ENCODE data around the gene SLC38A10. TPM values are rescaled to one million over a fixed set of nuclear protein-coding genes. Genes with fewer than 3 reads are reported as not detected.
A peak's percentile ranks its signal among the peaks of the same experiment; 100 is the strongest.

Gene SLC38A10
- total RNA-seq, 1 experiment from 2014 or later = 109 TPM

- BruUV-seq (replicated peaks) = no TSS peak
- no peaks in the 10 kb centered on the region for H3K4me1 ChIP-seq (ENCODE audit: control insufficient read depth in 1 of 2, insufficient read depth in 2 of 2, low read length in 2 of 2)
- intact Hi-C loops (cut with micrococcal nuclease) = no loop called here
- RAD21 ChIA-PET (ENCODE audit: low non-redundant PET in 1 of 2, low total read pairs in 2 of 2, uncharacterized antibody in 2 of 2, unreplicated experiment in 2 of 2) = no interaction called here
- H3K79me2 ChIP-seq (ENCODE audit: insufficient read depth, low read length) = peaks cover 9% of the 10 kb centered on the region; the same call in 1 of the 2 replicates
- no peak overlapping the region for H3K4me3 ChIP-seq (replicated peaks in 1 of 2; ENCODE audit: low read depth in 1 of 2, low read length in 2 of 2)
- DNase-seq (ENCODE audit: low read depth, low spot score) (no peak), ATAC-seq (peak; percentile 57)
- H3K27ac ChIP-seq (ENCODE audit: low read depth, low read length) = no peak overlapping the region
- no peak overlapping the region for H2AFZ ChIP-seq (ENCODE audit: low read depth, low read length, poor library complexity, severe bottlenecking)
- peaks cover 35 to 36% of the 10 kb centered on the region in 2 experiments; a peak in 3 of 4 replicates for H3K36me3 ChIP-seq (ENCODE audit: control insufficient read depth in 1 of 2, insufficient read depth in 2 of 2, low read length in 2 of 2)
- peaks cover 0 to 4% of the 10 kb centered on the region in 2 experiments; a peak in 1 of 4 replicates for H3K9me3 ChIP-seq (ENCODE audit: control insufficient read depth in 1 of 2, insufficient read depth in 1 of 2, low read depth in 1 of 2, low read length in 2 of 2)
- no peaks in the 10 kb centered on the region for H3K27me3 ChIP-seq (ENCODE audit: insufficient read depth, low read length)
- no peak for TF ChIP-seq FOSL1 (IDR thresholded peaks at IDR 0.05; ENCODE audit: low read depth)
- TF ChIP-seq RAD21 (IDR thresholded peaks at IDR 0.05; ENCODE audit: low read depth) = peak; percentile 26
- TF ChIP-seq CTCF (IDR thresholded peaks at IDR 0.05 in 2 of 3, conservative IDR thresholded peaks at IDR 0.05 in 1 of 3; ENCODE audit: borderline replicate concordance in 1 of 3, insufficient read depth in 1 of 3, low read depth in 2 of 3, low read length in 2 of 3) = peak in 2 of 3 experiments; percentile 36 to 37; a peak in 4 of 6 replicates
- CTCF ChIA-PET = interaction anchor here (1.2 to 3.0 kb wide), 2 partner anchors 217 to 229 kb away, joined by 5 to 17 read pairs; no protein-coding TSS in a partner anchor
- no peak overlapping the region for H3K4me2 ChIP-seq (ENCODE audit: low read length)
- no peaks in the 10 kb centered on the region for H4K20me1 ChIP-seq (ENCODE audit: insufficient read depth)
- POLR2A ChIA-PET = interaction anchor here (1.3 to 1.7 kb wide), 2 partner anchors 140 to 217 kb away, joined by 3 to 4 read pairs; partner anchors contain the start of gene BAHCC1
- H3K9me2 ChIP-seq (ENCODE audit: insufficient read depth) = no peaks in the 10 kb centered on the region
- no peak overlapping the region for H3K9ac ChIP-seq (ENCODE audit: low read length)
Measured at GRCh38 chr17:81254955-81255717, 40.0 kb downstream of the SLC38A10 start.
